ENCODE results near the gene EPM2AIP1. TPM values are rescaled to one million over a fixed set of nuclear protein-coding genes. Genes with fewer than 3 reads are reported as not detected.

The EPM2AIP1 gene
- total and polyA plus RNA-seq, 4 experiments from 2014 or later, result 9.1 to 47.0 (median 28.2) TPM

GRCh38 chr3:37031096-37031682, 38.3 kb upstream of the EPM2AIP1 start:
- Mint-ChIP-seq H3K27me3 (no peaks in the 10 kb centered on the region), H3K36me3 (peaks cover 69 to 87% of the 10 kb centered on the region in 2 donors), H3K4me3 (no peak overlapping the region), H3K9me3 (peaks cover 0 to 10% (median 4%) of the 10 kb centered on the region in 8 donors), H3K4me1 (peaks cover 0 to 2% (median under 1%) of the 10 kb centered on the region in 4 donors), H3K27ac (peak overlapping the region in 2 of 7 donors; percentile 22 to 27)
- Histone ChIP-seq H3K27me3 (ENCODE audit: insufficient read depth, low read length) (no peaks in the 10 kb centered on the region), H3K9me3 (ENCODE audit: control insufficient read depth in 1 of 2, low read length in 2 of 2) (no peaks in the 10 kb centered on the region), H3K4me1 (ENCODE audit: insufficient read depth, low read length) (no peaks in the 10 kb centered on the region), H3K4me3 (ENCODE audit: low read length in 2 of 2) (no peak overlapping the region), H3K36me3 (ENCODE audit: insufficient read depth, low read length) (peaks cover 35% of the 10 kb centered on the region), H3K27ac (ENCODE audit: low read depth, low read length) (no peak overlapping the region)
- ChIA-PET CTCF (ENCODE audit: partially characterized antibody) (no interaction called here), POLR2A (ENCODE audit: partially characterized antibody) (no interaction called here)
- no peak for DNase-seq
- intact Hi-C loops (cut with micrococcal nuclease), result no loop called here

GRCh38 chr3:37030588-37030987, 37.7 kb upstream of the EPM2AIP1 start:
- H3K4me1 ChIP-seq (ENCODE audit: insufficient read depth, low read length), result no peaks in the 10 kb centered on the region
- DNase-seq, result no peak
- H3K9me3 Mint-ChIP-seq, result peaks cover 0 to 6% (median 2%) of the 10 kb centered on the region in 8 donors
- peak overlapping the region in 2 of 7 donors; percentile 22 to 27 for H3K27ac Mint-ChIP-seq
- peaks cover 0 to 3% (median under 1%) of the 10 kb centered on the region in 4 donors for H3K4me1 Mint-ChIP-seq
- no peak overlapping the region for H3K27ac ChIP-seq (ENCODE audit: low read depth, low read length)
- no peaks in the 10 kb centered on the region for H3K27me3 ChIP-seq (ENCODE audit: insufficient read depth, low read length)
- H3K4me3 ChIP-seq (ENCODE audit: low read length in 2 of 2), result no peak overlapping the region
- peaks cover 68 to 87% of the 10 kb centered on the region in 2 donors for H3K36me3 Mint-ChIP-seq
- H3K36me3 ChIP-seq (ENCODE audit: insufficient read depth, low read length), result peaks cover 35% of the 10 kb centered on the region
- H3K27me3 Mint-ChIP-seq, result no peaks in the 10 kb centered on the region
- CTCF ChIA-PET (ENCODE audit: partially characterized antibody), result interaction anchor here (1.5 kb wide), 1 partner anchor 183 kb away, joined by 5 read pairs; no protein-coding TSS in a partner anchor
- no peaks in the 10 kb centered on the region for H3K9me3 ChIP-seq (ENCODE audit: control insufficient read depth in 1 of 2, low read length in 2 of 2)
- intact Hi-C loops (cut with micrococcal nuclease), result no loop called here
- no peak overlapping the region for H3K4me3 Mint-ChIP-seq
- POLR2A ChIA-PET (ENCODE audit: partially characterized antibody), result no interaction called here

GRCh38 chr3:37029516-37030163, 36.7 kb upstream of the EPM2AIP1 start:
- Mint-ChIP-seq H3K27me3 (no peaks in the 10 kb centered on the region), H3K4me1 (peaks cover 0 to 3% (median under 1%) of the 10 kb centered on the region in 4 donors), H3K27ac (no peak overlapping the region), H3K9me3 (peaks cover 0 to 5% (median 0%) of the 10 kb centered on the region in 8 donors), H3K4me3 (no peak overlapping the region), H3K36me3 (peaks cover 63 to 82% of the 10 kb centered on the region in 2 donors)
- Histone ChIP-seq H3K9me3 (ENCODE audit: control insufficient read depth in 1 of 2, low read length in 2 of 2) (no peaks in the 10 kb centered on the region), H3K27ac (ENCODE audit: low read depth, low read length) (no peak overlapping the region), H3K27me3 (ENCODE audit: insufficient read depth, low read length) (no peaks in the 10 kb centered on the region), H3K4me3 (ENCODE audit: low read length in 2 of 2) (no peak overlapping the region), H3K36me3 (ENCODE audit: insufficient read depth, low read length) (peaks cover 28% of the 10 kb centered on the region), H3K4me1 (ENCODE audit: insufficient read depth, low read length) (no peaks in the 10 kb centered on the region)
- CTCF ChIA-PET (ENCODE audit: partially characterized antibody), result interaction anchor here (1.0 to 1.5 kb wide), 2 partner anchors 71 to 184 kb away, joined by 3 to 5 read pairs; no protein-coding TSS in a partner anchor
- intact Hi-C loops (cut with micrococcal nuclease), result no loop called here
- POLR2A ChIA-PET (ENCODE audit: partially characterized antibody), result no interaction called here
- DNase-seq, result no peak

- H3K4me1 Mint-ChIP-seq, result peaks cover 0 to 3% (median under 1%) of the 10 kb centered on the region in 4 donors
- DNase-seq, result no peak
- no peak overlapping the region for H3K4me3 ChIP-seq (ENCODE audit: low read length in 2 of 2)
- H3K9me3 Mint-ChIP-seq, result peaks cover 0 to 5% (median 0%) of the 10 kb centered on the region in 8 donors
- H3K27ac Mint-ChIP-seq, result no peak overlapping the region
- peaks cover 26% of the 10 kb centered on the region for H3K36me3 ChIP-seq (ENCODE audit: insufficient read depth, low read length)
- H3K27ac ChIP-seq (ENCODE audit: low read depth, low read length), result no peak overlapping the region
- CTCF ChIA-PET (ENCODE audit: partially characterized antibody), result interaction anchor here (1.0 to 1.5 kb wide), 2 partner anchors 70 to 184 kb away, joined by 3 to 5 read pairs; no protein-coding TSS in a partner anchor
- no peaks in the 10 kb centered on the region for H3K27me3 ChIP-seq (ENCODE audit: insufficient read depth, low read length)
- intact Hi-C loops (cut with micrococcal nuclease), result no loop called here
- POLR2A ChIA-PET (ENCODE audit: partially characterized antibody), result no interaction called here
- H3K36me3 Mint-ChIP-seq, result peaks cover 64 to 84% of the 10 kb centered on the region in 2 donors
- no peaks in the 10 kb centered on the region for H3K27me3 Mint-ChIP-seq
- H3K4me3 Mint-ChIP-seq, result no peak overlapping the region
- H3K9me3 ChIP-seq (ENCODE audit: control insufficient read depth in 1 of 2, low read length in 2 of 2), result no peaks in the 10 kb centered on the region
- no peaks in the 10 kb centered on the region for H3K4me1 ChIP-seq (ENCODE audit: insufficient read depth, low read length)
Measured at GRCh38 chr3:37029111-37029510, 36.2 kb upstream of the EPM2AIP1 start.

GRCh38 chr3:37028329-37028728, 35.4 kb upstream of the EPM2AIP1 start:
- no peaks in the 10 kb centered on the region for H3K9me3 ChIP-seq (ENCODE audit: control insufficient read depth in 1 of 2, low read length in 2 of 2)
- Mint-ChIP-seq H3K4me1 (peaks cover 0 to 3% (median under 1%) of the 10 kb centered on the region in 4 donors), H3K9me3 (peaks cover 0 to 3% (median 0%) of the 10 kb centered on the region in 8 donors), H3K27ac (peak overlapping the region in 1 of 7 donors; percentile 18), H3K4me3 (no peak overlapping the region), H3K36me3 (peaks cover 60 to 87% of the 10 kb centered on the region in 2 donors), H3K27me3 (no peaks in the 10 kb centered on the region)
- ChIA-PET POLR2A (ENCODE audit: partially characterized antibody) (no interaction called here), CTCF (ENCODE audit: partially characterized antibody) (interaction anchor here (1.0 kb wide), 1 partner anchor 57 kb away, joined by 3 read pairs; no protein-coding TSS in a partner anchor)
- intact Hi-C loops (cut with micrococcal nuclease), result no loop called here
- H3K36me3 ChIP-seq (ENCODE audit: insufficient read depth, low read length), result peaks cover 24% of the 10 kb centered on the region
- no peak for DNase-seq
- no peak overlapping the region for H3K4me3 ChIP-seq (ENCODE audit: low read length in 2 of 2)
- no peaks in the 10 kb centered on the region for H3K4me1 ChIP-seq (ENCODE audit: insufficient read depth, low read length)
- no peaks in the 10 kb centered on the region for H3K27me3 ChIP-seq (ENCODE audit: insufficient read depth, low read length)
- H3K27ac ChIP-seq (ENCODE audit: low read depth, low read length), result no peak overlapping the region

GRCh38 chr3:37026851-37027250, 33.9 kb upstream of the EPM2AIP1 start:
- POLR2A ChIA-PET (ENCODE audit: partially characterized antibody), result no interaction called here
- peaks cover 59 to 86% of the 10 kb centered on the region in 2 donors for H3K36me3 Mint-ChIP-seq

GRCh38 chr3:37025561-37026335, 32.8 kb upstream of the EPM2AIP1 start:
- no peaks in the 10 kb centered on the region for H3K27me3 Mint-ChIP-seq
- Histone ChIP-seq H3K4me1 (ENCODE audit: insufficient read depth, low read length) (no peaks in the 10 kb centered on the region), H3K9me3 (ENCODE audit: control insufficient read depth in 1 of 2, low read length in 2 of 2) (no peaks in the 10 kb centered on the region), H3K27ac (ENCODE audit: low read depth, low read length) (no peak overlapping the region), H3K27me3 (ENCODE audit: insufficient read depth, low read length) (no peaks in the 10 kb centered on the region), H3K36me3 (ENCODE audit: insufficient read depth, low read length) (peaks cover 41% of the 10 kb centered on the region), H3K4me3 (ENCODE audit: low read length in 2 of 2) (no peak overlapping the region)
- CTCF ChIA-PET (ENCODE audit: partially characterized antibody), result interaction anchor here (1.0 to 2.7 kb wide), 6 partner anchors 9 to 231 kb away, joined by 3 to 28 read pairs (median 4); no protein-coding TSS in a partner anchor
- peak overlapping the region in 3 of 7 donors; percentile 25 to 57 (median 30) for H3K27ac Mint-ChIP-seq
- intact Hi-C loops (cut with micrococcal nuclease), result no loop called here
- H3K4me1 Mint-ChIP-seq, result peaks cover 2 to 7% (median 4%) of the 10 kb centered on the region in 4 donors
- peaks cover 58 to 86% of the 10 kb centered on the region in 2 donors for H3K36me3 Mint-ChIP-seq
- no peak overlapping the region for H3K4me3 Mint-ChIP-seq
- peaks cover 0 to 2% (median 0%) of the 10 kb centered on the region in 8 donors for H3K9me3 Mint-ChIP-seq
- POLR2A ChIA-PET (ENCODE audit: partially characterized antibody), result no interaction called here
- DNase-seq, result no peak

More at GRCh38 chr3:37026851-37027250, 33.9 kb upstream of the EPM2AIP1 start:
- DNase-seq, result no peak
- H3K27ac ChIP-seq (ENCODE audit: low read depth, low read length), result no peak overlapping the region
- no peaks in the 10 kb centered on the region for H3K4me1 ChIP-seq (ENCODE audit: insufficient read depth, low read length)
- H3K36me3 ChIP-seq (ENCODE audit: insufficient read depth, low read length), result peaks cover 37% of the 10 kb centered on the region
- H3K27me3 ChIP-seq (ENCODE audit: insufficient read depth, low read length), result no peaks in the 10 kb centered on the region
- H3K9me3 Mint-ChIP-seq, result peaks cover 0 to 2% (median 0%) of the 10 kb centered on the region in 8 donors
- CTCF ChIA-PET (ENCODE audit: partially characterized antibody), result no interaction called here
- H3K9me3 ChIP-seq (ENCODE audit: control insufficient read depth in 1 of 2, low read length in 2 of 2), result no peaks in the 10 kb centered on the region
- no peak overlapping the region for H3K4me3 Mint-ChIP-seq
- intact Hi-C loops (cut with micrococcal nuclease), result no loop called here
- no peak overlapping the region for H3K27ac Mint-ChIP-seq
- peaks cover 0 to 5% (median 2%) of the 10 kb centered on the region in 4 donors for H3K4me1 Mint-ChIP-seq
- no peaks in the 10 kb centered on the region for H3K27me3 Mint-ChIP-seq
- H3K4me3 ChIP-seq (ENCODE audit: low read length in 2 of 2), result no peak overlapping the region
